ENCODE data around the gene COG2.
"Not testable (repeated sequence)": the region's sequence is repeated elsewhere in the genome, so short reads cannot be mapped to it uniquely, and the experiment has no call there.

The COG2 gene

DNA sequence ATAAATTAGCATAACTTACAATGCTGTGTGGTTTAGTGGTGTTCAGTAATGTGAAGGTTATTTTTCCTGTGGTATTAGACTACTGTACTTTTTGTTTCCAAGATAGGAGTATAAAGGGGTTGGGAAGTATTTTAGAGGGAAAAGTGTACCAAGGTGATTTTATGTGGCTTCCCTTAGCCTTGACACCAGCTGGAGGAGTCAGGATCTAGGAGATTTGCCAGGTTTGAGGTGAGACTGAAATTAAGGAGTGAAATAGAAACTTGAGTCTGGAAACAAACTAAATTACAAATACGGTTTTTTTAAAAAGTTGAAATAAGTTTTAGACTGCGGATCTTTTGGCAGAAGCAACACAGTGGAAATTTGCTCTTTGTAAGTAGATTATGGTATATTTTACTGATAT, 32.3 kb downstream of the COG2 start:
- no peak for DNase-seq (ENCODE audit: low read depth in 1 of 2, low spot score in 1 of 2)

DNA sequence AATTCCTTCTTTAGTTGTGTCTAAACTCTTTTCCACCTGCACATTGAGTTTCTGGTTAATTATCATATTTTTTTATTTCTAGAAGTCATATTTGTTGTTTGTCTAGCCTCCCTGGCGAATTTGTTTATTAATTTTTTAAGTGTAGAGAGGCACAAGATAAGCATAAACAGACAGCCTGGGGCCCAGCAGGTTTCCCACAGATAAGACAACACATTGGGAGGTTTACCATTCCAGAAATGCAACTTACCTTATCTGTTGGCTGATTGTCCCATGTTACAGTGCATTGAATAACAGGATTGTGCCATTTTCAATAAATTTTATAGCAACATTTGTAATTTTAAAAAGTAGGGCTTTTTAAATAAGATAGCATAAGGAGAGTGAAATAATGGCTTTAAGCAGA, 34.9 kb downstream of the COG2 start:
- DNase-seq (ENCODE audit: low read depth in 1 of 2, low spot score in 1 of 2), result no peak

DNA sequence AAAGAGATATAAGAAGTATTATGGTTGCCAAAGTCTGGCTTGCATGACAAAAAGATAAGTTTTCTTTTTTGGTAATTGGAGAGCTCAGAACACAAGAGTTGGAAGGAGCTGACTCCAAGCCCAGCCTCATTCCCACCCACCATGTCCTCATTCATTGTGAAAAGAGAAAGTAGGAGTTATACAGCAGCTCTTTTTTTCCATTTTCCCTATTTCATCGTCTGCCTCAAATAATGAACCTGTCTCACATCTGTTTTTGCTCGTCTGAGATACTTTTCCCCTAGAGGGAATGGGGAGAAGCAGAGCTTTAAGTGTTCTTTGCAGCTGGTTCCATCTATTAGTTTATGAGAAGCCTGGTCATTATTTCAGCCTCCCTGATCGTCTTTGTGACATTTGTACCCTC, 36.9 kb downstream of the COG2 start:
- no peak for DNase-seq (ENCODE audit: low read depth in 1 of 2, low spot score in 1 of 2)

DNA sequence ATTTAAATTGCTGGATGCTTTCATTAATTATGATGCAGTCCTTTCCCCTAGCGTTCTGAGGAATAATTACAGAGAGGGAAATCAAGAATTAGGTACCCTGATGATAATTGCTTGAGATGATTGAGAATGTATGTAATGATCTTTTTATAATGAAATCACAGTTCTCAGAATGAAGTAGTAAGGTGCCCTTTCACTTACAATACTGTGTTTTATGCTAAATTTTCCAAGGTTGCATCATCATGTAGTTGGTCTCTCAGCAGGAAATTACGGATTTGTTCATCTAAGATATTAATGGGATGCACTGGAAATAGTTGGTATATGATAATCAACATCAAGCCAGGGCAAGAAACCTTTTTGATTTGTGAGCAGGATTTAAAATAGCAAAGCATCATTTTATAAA, 37.5 kb downstream of the COG2 start:
- no peak for DNase-seq (ENCODE audit: low read depth in 1 of 2, low spot score in 1 of 2)

DNA sequence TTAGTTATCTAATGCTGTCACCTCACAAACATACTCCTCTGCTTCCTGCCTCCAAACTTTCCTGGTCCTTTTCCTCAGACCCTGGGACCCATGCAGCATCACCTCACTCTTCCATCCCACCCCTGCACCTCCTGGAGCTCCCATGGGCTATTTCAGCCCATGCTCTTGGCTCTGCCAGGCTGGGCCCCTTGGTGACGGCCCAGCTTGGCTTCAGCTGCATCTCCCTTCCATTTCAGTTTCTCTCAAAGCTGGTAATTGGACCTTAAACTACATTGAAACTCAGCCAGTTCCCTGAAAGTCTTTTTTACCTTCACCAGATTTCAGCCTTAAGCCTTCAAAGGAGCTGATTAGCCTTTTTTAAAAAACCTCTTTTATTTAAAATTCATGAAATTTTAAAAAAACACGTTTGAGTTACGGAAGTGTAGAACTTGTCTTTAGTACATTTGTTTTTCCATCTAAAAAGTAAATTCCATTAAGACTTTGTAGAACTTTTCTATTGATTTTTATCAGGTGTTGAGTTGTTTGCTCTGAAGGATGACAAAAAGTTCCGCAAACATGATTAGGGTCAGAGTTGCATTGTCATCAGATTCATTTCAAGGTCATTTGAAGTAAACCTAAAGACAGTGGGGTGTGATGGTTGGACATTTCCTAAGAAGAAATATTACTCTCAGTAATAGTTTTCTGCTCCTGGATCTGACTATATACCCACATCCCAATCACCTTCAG, 38.2 kb downstream of the COG2 start:
- no peak for DNase-seq (ENCODE audit: low read depth in 1 of 2, low spot score in 1 of 2)

DNA sequence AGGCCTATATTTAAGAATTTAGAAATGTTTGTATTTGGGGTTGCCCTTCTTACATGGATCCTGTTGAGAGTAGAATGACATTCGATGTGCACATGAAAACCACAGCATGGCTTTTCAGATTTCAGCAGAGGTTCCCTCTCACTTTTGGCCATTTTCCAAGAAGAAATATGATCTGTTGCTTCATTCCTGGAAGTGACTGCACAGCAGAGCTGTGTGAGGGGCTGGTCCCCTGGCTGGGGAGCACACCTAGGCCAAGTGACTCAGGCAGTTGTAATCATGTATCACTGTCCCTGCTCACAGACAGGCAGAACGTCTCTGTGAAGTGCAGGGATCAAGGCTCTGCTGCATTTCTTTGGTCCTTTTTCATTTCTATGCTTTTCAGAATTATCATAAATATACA, 39.3 kb downstream of the COG2 start:
- no peak for DNase-seq (ENCODE audit: low read depth in 1 of 2, low spot score in 1 of 2)

DNA sequence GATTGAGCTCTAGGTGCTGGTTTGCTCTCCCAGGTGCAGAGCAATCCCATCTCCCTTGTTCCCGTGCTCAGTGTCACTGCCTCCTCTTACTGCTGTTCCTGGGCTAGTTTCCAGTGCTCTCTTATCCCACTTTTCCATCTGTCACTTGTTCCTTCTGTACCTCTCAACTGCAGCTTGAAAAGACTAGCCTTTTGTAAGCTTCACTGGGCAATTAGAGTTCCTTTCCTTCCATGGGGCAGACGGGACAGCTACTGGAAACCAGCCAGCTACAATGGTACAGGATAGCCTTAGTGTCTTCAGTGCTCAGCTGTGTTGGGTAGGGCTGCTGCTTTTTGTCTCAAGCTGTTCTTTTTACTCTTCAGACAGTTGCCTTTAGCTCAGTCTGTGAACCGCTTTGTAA, 40.0 kb downstream of the COG2 start:
- DNase-seq (ENCODE audit: low read depth in 1 of 2, low spot score in 1 of 2), result no peak

DNA sequence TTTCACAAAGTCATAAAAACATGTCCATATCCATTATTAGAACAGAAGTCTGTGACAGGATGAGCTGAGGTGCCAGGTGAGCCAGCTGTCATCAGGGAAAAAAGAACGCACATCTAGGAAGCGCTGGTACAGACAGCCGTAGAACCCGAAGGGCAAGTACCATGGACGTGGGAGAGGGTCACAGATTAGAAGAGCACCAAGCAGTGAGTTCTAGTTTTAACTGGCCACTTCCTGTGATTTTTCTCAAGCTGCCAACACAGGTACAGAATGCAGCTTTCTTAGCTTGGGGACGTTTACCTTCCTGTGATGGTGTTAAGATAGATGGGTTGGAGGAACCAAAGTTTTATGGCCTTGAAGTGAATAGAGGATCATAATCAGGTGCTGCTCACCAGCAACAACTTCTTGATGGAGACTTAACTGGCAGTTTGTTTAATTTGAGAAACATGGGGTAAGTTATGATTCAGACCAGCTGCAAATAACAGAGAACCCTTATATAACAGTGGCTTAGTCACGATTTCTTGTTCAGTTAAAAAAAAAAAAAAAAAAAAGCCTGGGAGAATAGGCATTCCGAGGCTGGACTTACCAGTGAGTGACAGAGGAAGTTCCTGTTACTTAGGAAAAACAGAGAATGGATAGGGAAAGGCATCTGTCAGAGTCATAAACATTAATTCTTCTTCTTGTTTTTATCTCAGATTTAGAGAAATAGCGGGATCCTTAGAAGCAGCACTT, 40.8 kb downstream of the COG2 start:
- no peak for DNase-seq (ENCODE audit: low read depth in 1 of 2, low spot score in 1 of 2)

DNA sequence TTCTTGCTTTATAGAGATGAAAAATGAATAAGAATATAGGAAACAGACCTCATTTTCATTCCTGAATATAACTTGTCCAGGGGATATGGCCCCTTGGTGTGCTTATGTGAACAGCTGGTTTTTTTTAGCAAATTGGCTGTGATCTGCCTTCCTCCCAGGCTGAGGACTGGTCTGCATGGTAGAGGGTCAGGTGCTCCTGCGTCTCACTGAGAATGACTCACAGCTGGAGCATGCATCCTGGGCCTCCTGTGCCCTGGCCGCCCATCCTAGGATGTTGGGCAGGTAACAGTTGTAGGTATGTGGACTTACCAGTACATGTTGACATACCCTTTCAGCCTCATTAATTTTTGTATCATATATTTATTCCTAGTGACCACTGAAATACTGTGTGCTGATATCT, 41.9 kb downstream of the COG2 start:
- DNase-seq (ENCODE audit: low read depth in 1 of 2, low spot score in 1 of 2), result no peak

DNA sequence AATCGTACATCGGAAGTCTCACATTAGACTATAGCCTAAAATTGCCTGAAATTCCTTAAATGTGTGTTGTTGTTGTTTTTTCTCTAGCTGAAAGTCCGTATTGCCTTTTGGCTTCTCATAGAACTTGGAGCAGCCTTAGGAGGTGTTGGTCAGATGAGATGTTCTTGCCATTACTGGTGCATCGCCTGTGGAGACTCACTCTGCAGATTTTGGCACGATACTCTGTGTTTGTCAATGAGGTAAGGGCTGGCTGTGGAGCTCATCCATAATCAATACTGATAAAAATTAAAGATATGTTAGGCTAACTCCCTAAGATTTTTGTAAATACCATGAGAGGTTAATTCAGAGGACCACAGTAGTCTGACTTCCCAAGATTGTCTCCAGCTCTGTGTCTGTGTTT, 42.7 kb downstream of the COG2 start:
- DNase-seq (ENCODE audit: low read depth in 1 of 2, low spot score in 1 of 2), result no peak

DNA sequence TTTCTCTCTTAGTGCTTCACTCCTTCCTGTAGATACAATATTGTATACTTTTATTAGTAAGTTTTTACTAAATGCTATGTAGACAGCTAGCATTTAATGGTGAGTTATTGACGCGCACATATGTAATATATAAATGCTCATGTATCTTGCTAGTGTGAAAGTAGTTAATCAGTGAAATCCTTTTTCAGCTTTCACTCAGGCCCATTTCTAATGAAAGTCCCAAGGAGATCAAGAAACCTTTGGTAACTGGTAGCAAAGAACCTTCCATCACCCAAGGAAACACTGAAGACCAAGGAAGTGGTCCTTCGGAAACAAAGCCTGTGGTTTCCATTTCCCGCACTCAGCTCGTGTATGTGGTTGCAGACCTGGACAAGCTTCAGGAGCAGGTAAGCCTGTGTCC, 44.5 kb downstream of the COG2 start:
- no peak for DNase-seq (ENCODE audit: low read depth in 1 of 2, low spot score in 1 of 2)

DNA sequence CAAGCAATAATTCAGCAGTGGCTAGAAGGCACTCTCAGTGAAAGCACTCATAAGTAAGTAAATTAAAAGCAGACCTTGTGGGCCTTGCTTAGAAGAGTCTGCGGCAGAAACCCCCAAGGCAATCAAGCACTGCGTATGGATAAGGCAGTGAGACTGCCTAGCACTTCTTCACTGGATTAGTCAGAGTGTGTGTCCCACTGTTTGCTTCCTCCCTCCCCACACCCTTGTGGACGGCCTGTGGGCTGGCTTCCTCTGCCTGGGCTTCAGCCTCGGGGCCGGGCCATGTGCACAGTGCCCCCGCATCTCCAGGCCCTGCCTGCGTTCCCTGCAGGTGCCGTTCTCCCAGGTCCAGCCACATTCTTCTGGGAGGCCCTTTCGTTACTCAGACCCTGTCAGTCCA, 47.8 kb downstream of the COG2 start:
- DNase-seq (ENCODE audit: low read depth in 1 of 2, low spot score in 1 of 2), result no peak

DNA sequence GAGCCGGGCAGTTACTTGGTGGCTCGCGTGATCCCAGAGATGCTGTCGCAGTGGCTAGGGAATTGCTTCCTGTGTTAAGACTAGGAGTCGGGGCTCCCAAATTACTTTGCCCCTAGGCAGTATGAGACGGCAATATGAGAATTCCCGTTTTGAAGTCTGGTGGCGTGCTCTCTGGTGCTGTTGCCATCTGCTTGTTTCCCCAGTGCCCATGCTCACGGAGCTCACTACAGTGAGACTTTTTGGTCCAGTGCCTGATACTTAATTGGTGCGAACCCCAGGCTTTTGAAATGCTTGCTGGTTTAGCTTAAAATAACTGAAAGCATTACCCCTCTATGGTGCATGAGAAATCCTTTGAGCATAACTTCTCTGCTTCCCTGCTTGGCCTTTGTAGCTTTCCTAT, 49.3 kb downstream of the COG2 start:
- no peak for DNase-seq (ENCODE audit: low read depth in 1 of 2, low spot score in 1 of 2)

DNA sequence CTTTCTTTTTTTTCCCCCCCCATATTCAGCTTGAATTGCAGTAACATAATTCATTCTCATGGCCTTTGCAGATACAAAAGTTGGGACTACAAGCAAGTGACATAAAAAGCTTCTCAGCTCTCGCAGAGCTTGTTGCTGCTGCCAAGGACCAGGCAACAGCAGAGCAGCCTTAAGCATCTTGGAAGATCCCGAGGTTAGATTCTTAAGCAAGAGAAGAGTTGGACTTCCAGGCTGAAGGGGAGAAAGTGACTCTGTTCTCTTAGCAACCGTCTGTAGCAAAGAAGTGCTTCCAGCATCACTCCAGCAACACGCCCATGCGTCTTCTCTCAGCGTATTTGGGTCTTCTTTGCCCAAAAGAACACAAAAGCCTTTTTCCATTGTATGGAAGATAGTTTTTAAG, 50.9 kb downstream of the COG2 start:
- DNase-seq (ENCODE audit: low read depth in 1 of 2, low spot score in 1 of 2), result no peak

DNA sequence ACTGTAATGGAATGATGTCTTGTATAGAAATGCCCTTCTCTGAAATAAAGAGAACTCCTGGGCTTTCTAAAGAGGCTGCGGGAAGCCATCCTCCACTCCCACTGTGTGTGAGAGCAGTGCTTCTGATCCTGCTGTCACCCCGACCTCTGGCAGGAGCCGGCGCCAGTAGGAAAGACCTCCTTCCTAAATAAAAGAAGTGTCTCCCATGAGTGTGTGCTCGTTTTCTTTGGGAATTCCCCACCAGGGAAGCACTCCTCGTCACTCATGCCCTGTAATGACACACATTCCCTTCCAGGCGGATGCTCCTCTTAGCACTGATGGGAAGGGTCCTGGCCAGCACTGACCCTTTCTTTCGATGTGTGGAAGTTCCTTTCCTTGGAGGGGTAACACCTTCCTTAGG, 51.5 kb downstream of the COG2 start:
- no peak for DNase-seq (ENCODE audit: low read depth in 1 of 2, low spot score in 1 of 2)

DNA sequence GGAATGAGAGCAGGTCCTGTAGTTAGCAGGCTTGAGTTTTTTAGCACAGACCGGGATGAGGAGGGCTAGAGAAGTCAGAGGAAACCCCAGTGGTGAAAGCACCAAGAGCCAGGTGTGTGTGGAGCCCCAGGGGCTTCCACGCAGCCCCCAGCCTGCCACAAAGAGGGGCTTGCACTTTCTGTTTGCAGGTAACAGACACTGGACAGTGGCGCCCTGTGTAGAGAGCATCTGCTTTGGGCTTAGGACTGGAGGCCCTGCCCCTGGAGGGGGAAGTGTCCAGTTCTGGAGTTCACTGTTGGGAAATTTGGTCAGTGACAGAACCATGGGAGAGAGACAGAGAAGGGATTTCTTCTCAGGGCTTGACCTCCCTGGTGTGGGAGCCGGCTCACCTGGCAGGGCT, 52.2 kb downstream of the COG2 start:
- DNase-seq (ENCODE audit: low read depth in 1 of 2, low spot score in 1 of 2), result no peak

DNA sequence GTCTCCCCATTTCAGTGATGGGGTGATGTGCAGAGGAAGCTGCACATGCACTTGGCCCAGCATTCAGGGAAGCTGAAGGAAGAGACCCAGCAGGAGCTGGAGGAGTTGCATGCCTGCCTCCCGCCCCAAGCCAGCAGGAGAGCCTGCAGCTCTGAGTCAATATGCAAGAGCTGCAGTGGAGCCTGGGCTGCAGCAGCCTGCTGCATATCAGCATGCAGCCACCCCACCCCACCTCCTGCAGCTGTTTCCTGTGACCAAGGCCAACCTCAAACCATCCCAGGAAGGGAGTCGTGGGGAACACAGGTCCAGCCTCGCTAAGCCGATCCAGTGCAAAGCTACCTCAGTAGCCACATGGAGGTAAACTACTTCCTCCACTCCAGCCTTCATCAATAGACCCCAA, 52.7 kb downstream of the COG2 start:
- no peak for DNase-seq (ENCODE audit: low read depth in 1 of 2, low spot score in 1 of 2)

DNA sequence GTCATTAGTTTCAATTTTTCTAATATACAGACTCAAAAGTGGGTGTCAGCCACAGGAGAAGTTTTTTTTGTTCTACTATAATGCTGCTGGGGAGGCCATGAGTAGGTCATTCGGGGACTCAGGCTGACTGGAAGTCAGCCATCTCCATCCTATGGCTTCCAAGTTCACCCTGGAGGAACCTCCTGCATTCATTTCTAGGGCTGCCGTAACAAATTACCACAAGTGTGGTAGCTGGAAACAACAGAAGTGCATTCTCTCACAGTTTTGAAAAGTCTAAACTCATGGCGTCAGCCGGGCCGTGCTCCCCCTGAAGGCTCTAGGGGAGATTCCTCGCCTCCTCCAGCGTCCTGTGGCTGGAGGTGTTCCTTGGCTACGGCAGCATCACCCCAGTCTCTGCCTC, 53.9 kb downstream of the COG2 start:
- no peak for DNase-seq (ENCODE audit: low read depth in 1 of 2, low spot score in 1 of 2)

DNA sequence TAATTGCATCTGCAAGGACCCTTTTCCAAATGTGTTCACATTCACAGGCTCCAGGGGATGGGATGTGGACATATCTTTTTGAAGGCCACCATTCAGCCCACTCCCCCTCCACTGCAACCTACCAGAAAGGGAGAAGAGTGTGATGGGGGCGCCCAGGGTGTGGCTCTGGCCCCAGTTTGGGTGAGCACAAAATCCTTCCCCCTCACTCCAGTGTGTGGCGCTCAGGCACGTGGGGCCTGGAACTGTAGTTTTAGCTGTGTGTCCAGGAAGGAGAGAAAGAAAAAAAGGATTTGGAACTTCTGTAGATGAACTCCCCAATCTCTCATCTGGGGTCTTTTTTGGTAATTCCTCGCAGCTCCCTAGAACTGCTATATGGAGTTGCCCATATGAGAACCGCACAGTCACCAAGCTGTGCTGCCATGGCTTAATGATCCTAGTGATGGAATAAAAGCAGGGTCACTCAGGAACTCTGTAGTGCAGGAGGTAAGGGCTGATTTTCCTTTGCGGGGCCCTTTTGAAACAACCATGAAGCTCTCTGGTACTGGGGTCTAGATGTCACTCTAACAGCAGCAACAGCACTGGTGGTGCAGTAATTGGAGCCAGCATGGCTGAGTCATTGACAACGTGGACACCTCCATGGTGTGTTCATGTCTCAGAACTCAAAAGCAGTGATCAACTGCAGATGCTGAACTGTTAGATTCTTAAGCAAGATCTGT, 54.6 kb downstream of the COG2 start:
- DNase-seq (ENCODE audit: low read depth in 1 of 2, low spot score in 1 of 2), result no peak

DNA sequence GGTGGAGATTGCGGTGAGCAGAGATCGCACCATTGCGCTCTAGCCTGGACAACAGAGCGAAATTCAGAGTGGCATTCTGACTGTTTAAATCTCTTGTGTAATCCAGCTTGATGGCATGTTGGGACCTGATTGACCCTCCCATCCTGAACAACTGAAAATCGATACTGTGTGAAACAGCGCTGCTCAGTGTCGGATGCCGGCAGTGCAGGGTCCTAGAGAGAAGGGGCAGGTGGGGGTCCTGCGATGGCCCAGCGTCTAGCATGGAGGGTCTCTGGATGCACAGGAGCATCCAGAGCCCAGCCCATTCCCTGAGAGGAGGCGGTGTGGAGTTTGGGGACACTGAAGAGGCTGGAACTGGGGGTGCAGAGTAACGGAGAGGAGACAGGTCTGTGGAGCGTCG, 55.8 kb downstream of the COG2 start:
- DNase-seq (ENCODE audit: low read depth in 1 of 2, low spot score in 1 of 2), result no peak

DNA sequence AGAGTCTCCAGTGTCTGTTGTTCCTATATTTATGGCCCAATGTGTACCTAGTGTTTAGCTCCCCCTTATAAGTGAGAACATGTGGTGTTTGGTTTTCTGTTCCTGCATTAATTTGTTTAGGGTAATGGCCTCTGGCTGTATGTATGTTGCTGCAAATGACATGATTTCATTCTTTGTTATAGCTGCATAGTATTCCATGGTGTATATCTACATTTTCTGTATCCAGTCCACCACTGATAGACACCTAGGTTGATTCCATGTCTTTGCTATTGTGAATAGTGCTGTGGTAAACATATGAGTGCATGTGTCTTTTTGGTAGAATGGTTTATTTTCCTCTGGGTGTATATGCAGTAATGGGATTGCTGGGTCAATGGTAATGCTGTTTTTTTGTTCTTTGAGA, 56.7 kb downstream of the COG2 start:
- DNase-seq (ENCODE audit: low read depth in 1 of 2, low spot score in 1 of 2), result not testable (repeated sequence)

DNA sequence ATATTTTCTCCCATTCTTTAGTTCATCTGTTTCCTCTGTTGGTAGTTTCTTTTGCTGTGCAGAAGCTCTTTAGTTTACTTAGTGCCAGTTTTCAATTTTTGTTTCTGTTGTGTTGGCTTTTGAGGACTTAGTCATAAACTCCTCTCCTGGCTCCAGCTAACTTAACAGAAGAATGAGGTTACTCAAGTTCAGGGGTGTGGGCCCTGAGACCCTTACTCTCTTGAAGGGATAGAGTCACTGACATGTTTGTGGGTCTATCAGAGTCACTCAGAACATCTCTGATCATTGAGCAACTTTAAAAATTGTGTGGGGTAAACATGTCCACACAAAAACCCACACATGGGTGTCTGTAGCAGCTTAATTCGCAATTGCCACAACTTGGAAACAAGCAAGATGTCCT, 57.4 kb downstream of the COG2 start:
- no peak for DNase-seq (ENCODE audit: low read depth in 1 of 2, low spot score in 1 of 2)

All from activated T-helper 1 cell treated with anti-CD3 and anti-CD28 coated beads, Interleukin-2, amount 50 U/mL, for 16 hours (primary cell).